GM19025 (cell line): ENCODE measurements around the gene KRTAP4-12.
"Not testable (repeated sequence)": the region's sequence is repeated elsewhere in the genome, so short reads cannot be mapped to it uniquely, and the experiment has no call there.

Experiments
- ATAC-seq: cut with Tn5 transposase; IDR thresholded peaks from one replicate; pipeline ENCODE4 v1.9.1; 2021; ENCODE audit warnings: mild to moderate bottlenecking, low read depth, moderate library complexity; ENCODE audit not compliant: unreplicated experiment

Gene KRTAP4-12

DNA sequence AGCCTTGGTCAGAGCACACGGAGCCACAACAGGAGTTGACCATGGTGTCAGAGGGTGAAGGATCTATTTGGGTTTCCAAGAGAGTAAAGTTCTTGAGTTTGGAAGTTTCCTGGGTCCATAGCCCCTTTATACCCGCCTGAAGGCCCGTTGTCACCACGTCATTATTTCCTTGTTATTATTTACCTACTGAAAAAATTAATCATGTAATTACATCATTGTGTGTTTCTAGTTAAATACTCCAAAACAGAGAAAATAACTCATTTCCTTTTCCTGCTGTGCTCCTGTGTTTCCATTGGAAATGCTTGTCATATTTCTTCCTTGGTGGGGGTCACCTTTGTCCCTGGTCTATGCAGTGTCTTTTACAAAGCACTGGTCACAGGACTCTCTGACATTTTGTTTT is 25.9 kb downstream of the KRTAP4-12 start, which contains the start of gene KRTAP4-8:
KRTAP4-8 (minus strand) TSS at position 101 of the 400 bp plus-strand sequence; CDS start at position 43, 58 bp downstream.
- no peak for ATAC-seq

DNA sequence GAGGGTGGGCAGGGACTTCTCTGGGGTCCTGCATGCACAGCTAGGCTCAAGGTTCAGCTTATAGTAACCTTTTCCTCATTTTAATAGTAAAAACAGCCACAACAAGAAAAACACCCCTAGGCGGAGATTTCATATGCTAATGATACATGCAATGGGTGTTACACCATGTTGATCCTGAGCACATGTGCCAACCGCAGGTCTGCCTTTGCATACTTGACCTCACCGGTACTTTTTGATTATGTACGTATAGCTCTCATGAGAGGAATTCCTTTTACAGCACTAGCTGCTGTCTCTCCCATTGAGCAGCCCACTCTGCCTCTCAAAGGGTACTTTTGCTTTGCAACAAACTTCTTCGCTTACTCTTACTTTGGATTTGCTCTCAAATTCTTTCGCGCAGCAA is 27.9 kb downstream of the KRTAP4-12 start:
- no peak for ATAC-seq

GRCh38 chr17:41088760-41089352 is 35.1 kb downstream of the KRTAP4-12 start:
- not testable (repeated sequence) for ATAC-seq

GRCh38 chr17:41084100-41084856 is 39.7 kb downstream of the KRTAP4-12 start, which contains the start of gene KRTAP4-7:
Gene KRTAP4-7, plus strand, starts transcription at chr17:41084150. Its CDS starts 57 bp downstream, at chr17:41084207.
- ATAC-seq = not testable (repeated sequence)

- not testable (repeated sequence) for ATAC-seq
Measured at GRCh38 chr17:41083427-41083826, 40.6 kb downstream of the KRTAP4-12 start.

DNA sequence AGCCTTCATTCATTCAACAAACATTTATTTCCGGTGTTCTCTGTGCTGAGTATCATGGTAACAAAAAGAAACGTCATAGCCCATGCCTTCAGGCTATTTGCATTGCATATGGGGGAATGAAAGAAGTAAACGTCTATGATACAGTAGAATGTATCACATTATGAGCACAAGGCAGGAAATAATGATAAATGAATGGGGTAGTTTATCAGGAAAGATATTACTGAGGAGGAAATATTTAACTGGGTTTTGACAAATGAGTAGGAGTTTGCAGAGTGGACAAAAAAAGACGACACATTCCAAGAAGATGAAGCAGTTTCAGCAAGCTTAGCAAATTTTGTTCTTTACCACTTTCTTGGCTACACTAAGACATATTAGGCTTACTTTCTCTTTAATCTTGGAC is 41.4 kb downstream of the KRTAP4-12 start:
- no peak for ATAC-seq

DNA sequence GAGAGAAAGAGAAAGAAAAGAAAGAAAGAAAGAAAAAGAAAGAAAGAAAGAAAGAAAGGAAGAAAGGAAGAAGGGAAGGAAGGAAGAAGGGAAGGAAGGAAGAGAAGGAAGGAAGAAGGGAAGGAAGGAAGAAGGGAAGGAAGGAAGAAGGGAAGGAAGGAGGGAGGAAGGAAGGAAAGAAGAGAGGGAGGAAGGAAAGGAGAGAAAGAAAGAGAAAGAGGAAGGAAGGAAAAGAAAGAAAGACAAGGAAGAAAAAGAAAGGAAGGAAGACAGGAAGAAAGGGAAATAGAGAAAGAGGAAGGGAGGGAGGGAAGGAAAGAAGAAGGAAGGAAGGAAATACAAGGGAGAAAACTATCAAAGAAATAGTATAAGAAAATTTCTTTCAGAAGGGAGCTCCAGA is 47.2 kb downstream of the KRTAP4-12 start:
- ATAC-seq = no peak

DNA sequence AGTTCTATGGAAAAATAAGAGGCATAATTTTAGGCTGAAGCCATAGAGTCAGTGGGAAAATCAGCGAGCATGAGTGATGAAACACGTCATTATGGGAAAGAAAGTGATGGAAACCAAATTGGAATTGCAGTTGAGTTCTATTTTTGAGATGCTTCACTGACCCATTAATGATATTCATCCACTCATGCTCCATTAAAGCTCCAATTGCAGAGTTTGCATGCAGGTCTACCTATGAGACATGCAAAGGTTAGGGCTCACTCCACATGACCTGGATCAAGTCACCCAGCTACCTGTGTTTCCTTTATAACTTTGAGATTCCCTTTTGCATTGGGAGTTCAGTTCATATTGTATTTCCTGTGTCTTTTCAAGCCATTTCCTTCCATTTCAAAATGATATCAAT is 50.3 kb downstream of the KRTAP4-12 start:
- ATAC-seq = no peak
